ENCODE data around the gene SSC5D.

The SSC5D gene

GRCh38 chr19:55502197-55502952 lies 14.1 kb downstream of the SSC5D start:
- Histone ChIP-seq H3K27me3 (ENCODE audit: insufficient read depth, low read length, poor library complexity) (no peaks in the 10 kb centered on the region), H3K36me3 (ENCODE audit: insufficient read depth, low read length) (no peaks in the 10 kb centered on the region; the same call in 1 of the 2 replicates), H3K79me2 (ENCODE audit: insufficient read depth, low read length) (no peaks in the 10 kb centered on the region; the same call in 1 of the 2 replicates), H3K4me3 (ENCODE audit: low read depth in 1 of 2, low read length in 2 of 2) (no peak overlapping the region), H3K9me3 (ENCODE audit: insufficient read depth, low read length, severe bottlenecking) (peaks cover 3% of the 10 kb centered on the region), H3K9ac (ENCODE audit: low read depth, low read length) (no peak overlapping the region), H3K4me1 (ENCODE audit: insufficient read depth, low read length) (peaks cover 27% of the 10 kb centered on the region), H2AFZ (ENCODE audit: low read depth, low read length) (no peak overlapping the region), H3K4me2 (ENCODE audit: insufficient read depth, low read length) (peak overlapping the region; percentile 12; the same call in 1 of the 2 replicates), H4K20me1 (ENCODE audit: insufficient read depth, low read length) (no peaks in the 10 kb centered on the region), H3K27ac (ENCODE audit: low read length) (no peak overlapping the region)
- TF ChIP-seq CTCF (IDR thresholded peaks at IDR 0.05; ENCODE audit: borderline replicate concordance, extremely low read depth, low read length, poor library complexity, severe bottlenecking): no peak
- no peak for TF ChIP-seq EZH2 (IDR thresholded peaks at IDR 0.05; ENCODE audit: borderline replicate concordance, low read depth, low read length, severe bottlenecking)
- ATAC-seq (ENCODE audit: insufficient read depth, low read depth) (no peak), DNase-seq (no peak)

GRCh38 chr19:55503157-55503501 lies 14.9 kb downstream of the SSC5D start:
- peak overlapping the region; percentile 85 for H3K4me2 ChIP-seq (ENCODE audit: insufficient read depth, low read length)
- H4K20me1 ChIP-seq (ENCODE audit: insufficient read depth, low read length): no peaks in the 10 kb centered on the region
- H2AFZ ChIP-seq (ENCODE audit: low read depth, low read length): peak overlapping the region; percentile 100
- DNase-seq (no peak), ATAC-seq (ENCODE audit: insufficient read depth, low read depth) (no peak)
- H3K9me3 ChIP-seq (ENCODE audit: insufficient read depth, low read length, severe bottlenecking): peaks cover 3% of the 10 kb centered on the region
- peak overlapping the region; percentile 65 for H3K9ac ChIP-seq (ENCODE audit: low read depth, low read length)
- H3K27ac ChIP-seq (ENCODE audit: low read length): peak overlapping the region; percentile 97
- no peaks in the 10 kb centered on the region; the same call in 1 of the 2 replicates for H3K79me2 ChIP-seq (ENCODE audit: insufficient read depth, low read length)
- no peak for TF ChIP-seq EZH2 (IDR thresholded peaks at IDR 0.05; ENCODE audit: borderline replicate concordance, low read depth, low read length, severe bottlenecking)
- no peak for TF ChIP-seq CTCF (IDR thresholded peaks at IDR 0.05; ENCODE audit: borderline replicate concordance, extremely low read depth, low read length, poor library complexity, severe bottlenecking)
- no peaks in the 10 kb centered on the region; the same call in 1 of the 2 replicates for H3K36me3 ChIP-seq (ENCODE audit: insufficient read depth, low read length)
- peaks cover 27% of the 10 kb centered on the region for H3K4me1 ChIP-seq (ENCODE audit: insufficient read depth, low read length)
- no peaks in the 10 kb centered on the region for H3K27me3 ChIP-seq (ENCODE audit: insufficient read depth, low read length, poor library complexity)
- peak overlapping the region in 1 of 2 experiments; percentile 61; a peak in 2 of 4 replicates for H3K4me3 ChIP-seq (ENCODE audit: low read depth in 1 of 2, low read length in 2 of 2)

GRCh38 chr19:55503502-55504251 lies 15.4 kb downstream of the SSC5D start:
- no peaks in the 10 kb centered on the region; the same call in 1 of the 2 replicates for H3K79me2 ChIP-seq (ENCODE audit: insufficient read depth, low read length)
- DNase-seq: peak; percentile 95
- peak overlapping the region; percentile 65 for H3K9ac ChIP-seq (ENCODE audit: low read depth, low read length)
- H2AFZ ChIP-seq (ENCODE audit: low read depth, low read length): peak overlapping the region; percentile 100
- H4K20me1 ChIP-seq (ENCODE audit: insufficient read depth, low read length): no peaks in the 10 kb centered on the region
- peaks cover 3% of the 10 kb centered on the region for H3K9me3 ChIP-seq (ENCODE audit: insufficient read depth, low read length, severe bottlenecking)
- no peaks in the 10 kb centered on the region; the same call in 1 of the 2 replicates for H3K36me3 ChIP-seq (ENCODE audit: insufficient read depth, low read length)
- H3K4me1 ChIP-seq (ENCODE audit: insufficient read depth, low read length): peaks cover 27% of the 10 kb centered on the region
- TF ChIP-seq CTCF (IDR thresholded peaks at IDR 0.05; ENCODE audit: borderline replicate concordance, extremely low read depth, low read length, poor library complexity, severe bottlenecking): peak; percentile 99
- no peak for TF ChIP-seq EZH2 (IDR thresholded peaks at IDR 0.05; ENCODE audit: borderline replicate concordance, low read depth, low read length, severe bottlenecking)
- peak overlapping the region; percentile 97 for H3K27ac ChIP-seq (ENCODE audit: low read length)
- peak overlapping the region; percentile 31 to 61; a peak in 3 of 4 replicates for H3K4me3 ChIP-seq (ENCODE audit: low read depth in 1 of 2, low read length in 2 of 2)
- no peaks in the 10 kb centered on the region for H3K27me3 ChIP-seq (ENCODE audit: insufficient read depth, low read length, poor library complexity)
- peak overlapping the region; percentile 85 for H3K4me2 ChIP-seq (ENCODE audit: insufficient read depth, low read length)
- ATAC-seq (ENCODE audit: insufficient read depth, low read depth): peak; percentile 91

All from DND-41 (cell line).